NCI-H226 (cell line): ENCODE results near the gene ITGA11.

Source experiments
- DNase-seq: peaks from one replicate; pipeline ENCODE4 v3.0.0-alpha.2; 2015

The ITGA11 gene

GRCh38 chr15:68372291-68372811 lies 59.6 kb downstream of the ITGA11 start:
- DNase-seq = peak; percentile 38

GRCh38 chr15:68371851-68372250 lies 60.1 kb downstream of the ITGA11 start:
- no peak for DNase-seq

- DNase-seq = no peak
Observed at GRCh38 chr15:68371160-68371559, 60.8 kb downstream of the ITGA11 start.

- no peak for DNase-seq
Observed at GRCh38 chr15:68370768-68371151, 61.2 kb downstream of the ITGA11 start.

GRCh38 chr15:68369931-68370767 lies 61.8 kb downstream of the ITGA11 start:
- no peak for DNase-seq

- no peak for DNase-seq
Observed at GRCh38 chr15:68368731-68369435, 63.1 kb downstream of the ITGA11 start.

- no peak for DNase-seq
Observed at GRCh38 chr15:68367992-68368391, 64.0 kb downstream of the ITGA11 start.

- no peak for DNase-seq
Observed at GRCh38 chr15:68367226-68367625, 64.7 kb downstream of the ITGA11 start.

GRCh38 chr15:68366314-68366713 lies 65.6 kb downstream of the ITGA11 start:
- no peak for DNase-seq

- DNase-seq = no peak
Observed at GRCh38 chr15:68365770-68366169, 66.2 kb downstream of the ITGA11 start.

GRCh38 chr15:68365140-68365745 lies 66.7 kb downstream of the ITGA11 start:
- peak; percentile 48 for DNase-seq

- DNase-seq = no peak
Observed at GRCh38 chr15:68364660-68365035, 67.3 kb downstream of the ITGA11 start.

- no peak for DNase-seq
Observed at GRCh38 chr15:68364028-68364659, 67.8 kb downstream of the ITGA11 start.

- DNase-seq = peak; percentile 43
Observed at GRCh38 chr15:68363353-68363752, 68.6 kb downstream of the ITGA11 start.

GRCh38 chr15:68362537-68363126 lies 69.3 kb downstream of the ITGA11 start:
- DNase-seq = no peak

GRCh38 chr15:68360721-68361120 lies 71.2 kb downstream of the ITGA11 start:
- no peak for DNase-seq

GRCh38 chr15:68356778-68357177 lies 75.2 kb downstream of the ITGA11 start:
- DNase-seq = no peak

- DNase-seq = peak; percentile 97
Observed at GRCh38 chr15:68354923-68355322, 77.0 kb downstream of the ITGA11 start.

- peak; percentile 40 for DNase-seq
Observed at GRCh38 chr15:68354268-68354667, 77.7 kb downstream of the ITGA11 start.

- DNase-seq = peak; percentile 47
Observed at GRCh38 chr15:68353421-68354135, 78.4 kb downstream of the ITGA11 start.

- DNase-seq = peak; percentile 93
Observed at GRCh38 chr15:68352401-68353062, 79.4 kb downstream of the ITGA11 start.
